SK-N-SH (cell line): ENCODE data around the gene SLC24A3.

Source experiments
- CTCF ChIP-seq: fragments of 200-600 bp; sonication (generic); IDR thresholded peaks from 2 replicates; pipeline ENCODE4 v1.6.1; 2017; ENCODE audit warnings: antibody characterized with exemption, mild to moderate bottlenecking, moderate library complexity
- EP300 ChIP-seq, 2 experiments: IDR thresholded peaks; 2 replicates each; pipeline versions ENCODE4 v1.4.0 to v1.6.1; 2012; ENCODE audit warnings: borderline replicate concordance in 1 of 2, low read depth in 1 of 2, low read length in 1 of 2
- NFIC ChIP-seq: IDR thresholded peaks from 2 replicates; pipeline ENCODE4 v1.4.0; 2012; ENCODE audit warnings: borderline replicate concordance
- TAF1 ChIP-seq: IDR thresholded peaks from 2 replicates; pipeline ENCODE4 v1.6.1; 2012; ENCODE audit warnings: low read depth, mild to moderate bottlenecking, low read length, moderate library complexity, borderline replicate concordance

- TF ChIP-seq CTCF (no peak), EP300 (IDR thresholded peaks at IDR 0.05; ENCODE audit: borderline replicate concordance in 1 of 2, low read depth in 1 of 2, low read length in 1 of 2) (no peak), NFIC (no peak), TAF1 (no peak)
Observed at GRCh38 chr20:19254956-19255355, 42.5 kb downstream of the SLC24A3 start.
